Umbilical cord (tissue), 2 donors: Measurements from ENCODE around the gene ADGRB2. TPM values are rescaled to one million over a fixed set of nuclear protein-coding genes. Genes with fewer than 3 reads are reported as not detected.

ENCODE experiments used
- DNase-seq: peaks from one replicate; pipeline ENCODE4 v3.0.0-alpha.2; 2015; ENCODE audit warnings: low spot score
- total RNA-seq: library from RNA; depleted of rRNA; stranded (reverse); fragments of >200 nt; gene quantifications from one replicate; pipeline ENCODE4 v1.2.3, GENCODE V29; 2014; ENCODE audit warnings: low replicate concordance; ENCODE audit not compliant: insufficient read depth

Gene ADGRB2
- total RNA-seq, 1 donor from 2014 or later = 13.2 TPM

DNA sequence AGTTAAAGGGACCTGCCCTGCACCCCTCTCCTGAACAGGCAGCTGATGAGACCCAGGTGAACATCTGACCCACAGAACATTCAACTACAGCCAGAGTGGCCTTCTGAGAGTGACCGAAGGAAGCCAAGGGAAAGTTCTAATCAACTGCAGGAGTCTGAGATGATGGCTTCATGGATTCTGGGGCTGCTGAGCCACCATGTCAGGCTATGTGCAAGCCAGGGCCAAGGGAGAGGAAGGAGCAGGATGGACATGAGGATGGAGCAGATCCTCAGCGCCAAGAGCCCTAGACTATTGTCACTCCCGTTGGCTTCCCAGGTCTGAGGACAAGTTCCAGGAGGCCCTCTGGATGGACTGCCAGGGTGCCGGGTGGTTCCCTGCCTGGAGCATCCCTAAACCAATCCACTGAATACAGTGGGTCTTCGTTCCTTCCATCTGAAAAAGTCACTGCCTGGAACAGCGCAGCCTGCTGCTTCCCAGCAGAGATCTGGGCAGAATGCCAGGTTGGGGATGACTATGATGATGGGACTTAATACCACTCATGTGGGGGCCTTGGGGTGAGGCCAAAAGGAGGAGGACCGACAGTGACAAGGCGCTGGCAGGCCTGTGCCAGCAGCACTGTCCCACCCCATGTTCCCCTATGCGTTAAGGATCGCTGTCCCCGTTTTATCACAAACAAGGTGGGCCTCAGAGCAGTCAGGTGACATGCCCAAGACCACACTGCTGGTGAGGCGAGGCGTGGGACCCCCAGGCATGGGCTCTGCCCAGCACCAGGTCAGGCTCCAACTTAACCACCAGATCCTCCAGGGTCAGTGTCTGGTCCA is 31.9 kb upstream of the ADGRB2 start:
- peak; percentile 58 for DNase-seq

DNA sequence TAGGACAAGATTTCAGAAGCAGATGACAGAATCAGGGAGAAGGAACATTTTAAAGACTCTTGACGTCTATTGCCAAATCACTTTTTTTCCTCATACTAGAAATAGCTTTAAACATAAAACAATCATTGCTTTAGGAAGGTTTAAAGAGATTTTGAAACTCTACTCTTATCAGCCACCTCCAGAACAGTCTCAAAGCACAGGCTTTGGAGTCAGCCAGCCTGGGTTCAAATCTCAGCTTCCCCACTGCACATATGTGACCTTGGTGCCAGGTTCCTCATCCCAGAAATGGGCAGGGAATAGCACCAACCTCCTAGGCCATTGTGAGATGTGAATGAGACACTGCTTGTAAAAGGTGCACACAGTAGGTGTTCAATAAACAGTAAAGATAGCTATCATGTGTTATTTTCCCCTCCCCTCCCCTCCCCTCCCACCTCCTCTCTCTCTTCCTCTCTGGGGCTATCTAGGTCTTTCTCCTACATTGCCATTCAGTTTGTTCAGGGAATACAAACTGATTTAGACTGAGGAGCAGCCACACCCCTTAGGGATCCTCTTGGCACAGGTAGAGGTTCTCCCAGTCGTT is 31.0 kb upstream of the ADGRB2 start:
- peak; percentile 44 for DNase-seq

DNA sequence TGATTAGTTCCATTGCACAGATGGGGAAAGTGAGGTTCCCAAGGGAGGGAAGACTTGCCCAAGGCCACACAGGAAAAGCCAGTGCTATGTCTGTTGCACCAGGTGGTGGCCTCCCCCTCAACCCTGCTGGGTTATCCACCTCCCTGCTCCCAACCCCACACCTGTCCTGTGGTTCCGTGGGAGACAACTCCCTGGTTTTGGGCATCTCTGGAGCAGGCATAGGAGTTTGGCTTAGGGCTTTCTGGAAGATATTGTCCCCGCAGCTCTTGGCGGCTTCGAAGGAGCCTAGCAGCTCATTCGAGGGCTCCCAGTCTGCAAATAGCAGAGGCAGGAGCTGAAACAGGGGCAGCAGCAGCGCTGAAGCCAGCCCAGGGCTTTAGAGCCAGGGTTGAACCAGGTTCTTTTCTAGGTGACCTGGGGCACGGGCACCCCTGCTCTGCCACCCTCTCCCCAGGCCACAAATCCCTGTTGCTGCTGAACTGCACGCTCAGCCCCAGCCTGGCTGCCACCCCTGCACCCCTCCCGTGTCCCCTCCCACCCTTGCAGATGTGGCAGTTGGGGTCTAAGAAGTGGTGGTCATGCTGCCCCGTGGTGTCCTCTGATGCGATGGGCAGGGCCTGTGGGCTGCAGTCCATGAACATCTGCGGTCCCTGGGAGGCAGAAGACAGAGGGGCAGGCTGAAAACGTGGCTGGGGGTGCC is 29.6 kb upstream of the ADGRB2 start:
- DNase-seq = no peak

DNA sequence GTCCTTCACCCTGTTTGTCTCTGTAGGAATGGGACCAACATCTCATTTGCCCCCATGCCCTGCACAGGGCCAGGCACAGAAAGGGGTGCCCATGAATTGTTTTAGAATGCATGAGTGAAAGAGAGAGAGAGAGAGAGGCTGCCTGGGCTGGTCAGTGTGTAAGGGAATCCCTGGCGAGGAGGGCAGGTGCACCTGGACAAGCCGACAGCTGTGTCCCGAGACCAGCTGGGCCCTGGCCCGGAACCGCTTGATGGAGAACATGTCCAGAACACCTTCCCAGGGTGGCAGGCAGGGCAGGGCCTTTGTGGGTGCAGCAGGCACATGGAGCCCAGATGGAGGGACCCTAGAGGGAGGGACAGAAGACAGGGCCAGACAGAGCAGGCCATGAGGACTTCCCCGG is 28.9 kb upstream of the ADGRB2 start:
- no peak for DNase-seq

DNA sequence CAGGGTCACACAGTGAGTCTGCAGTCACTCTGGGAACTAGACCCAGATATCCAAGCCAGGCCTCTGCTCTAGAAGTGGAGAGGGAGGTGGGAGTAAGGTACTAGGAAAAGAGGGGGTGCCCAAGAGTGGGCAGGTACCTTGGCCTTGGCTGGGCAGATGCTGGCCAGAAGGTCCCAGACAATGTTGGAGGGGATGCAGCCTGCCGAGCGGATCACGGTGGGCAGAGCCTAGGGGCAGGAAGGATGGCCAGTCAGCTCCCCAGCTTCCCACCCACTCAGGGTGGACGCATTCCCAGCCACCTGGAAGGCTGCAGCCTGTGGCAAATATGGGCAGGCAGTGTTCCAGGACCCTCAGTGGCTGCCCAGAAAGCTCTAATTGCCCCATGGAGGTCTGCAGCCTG is 28.4 kb upstream of the ADGRB2 start:
- no peak for DNase-seq

DNA sequence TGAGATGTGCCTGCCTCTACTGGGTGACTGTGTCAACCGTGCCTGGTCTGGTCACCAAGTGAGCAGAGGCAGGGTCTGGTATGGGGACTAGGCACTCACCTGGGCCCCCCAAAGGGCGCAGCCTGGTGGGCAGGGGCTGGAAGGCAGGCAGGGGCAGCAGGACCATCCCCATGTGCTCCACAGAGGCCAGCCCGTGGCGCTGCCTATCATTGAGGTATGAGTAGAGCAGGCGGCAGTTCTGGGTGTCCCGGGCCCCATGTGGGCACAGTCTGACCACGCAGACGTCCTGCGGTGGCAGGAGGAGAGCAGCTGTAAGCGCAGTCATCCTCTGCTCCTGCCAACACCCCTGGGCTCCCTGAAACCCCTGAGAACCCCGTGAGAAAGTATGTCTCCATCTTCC is 28.0 kb upstream of the ADGRB2 start:
- no peak for DNase-seq

DNA sequence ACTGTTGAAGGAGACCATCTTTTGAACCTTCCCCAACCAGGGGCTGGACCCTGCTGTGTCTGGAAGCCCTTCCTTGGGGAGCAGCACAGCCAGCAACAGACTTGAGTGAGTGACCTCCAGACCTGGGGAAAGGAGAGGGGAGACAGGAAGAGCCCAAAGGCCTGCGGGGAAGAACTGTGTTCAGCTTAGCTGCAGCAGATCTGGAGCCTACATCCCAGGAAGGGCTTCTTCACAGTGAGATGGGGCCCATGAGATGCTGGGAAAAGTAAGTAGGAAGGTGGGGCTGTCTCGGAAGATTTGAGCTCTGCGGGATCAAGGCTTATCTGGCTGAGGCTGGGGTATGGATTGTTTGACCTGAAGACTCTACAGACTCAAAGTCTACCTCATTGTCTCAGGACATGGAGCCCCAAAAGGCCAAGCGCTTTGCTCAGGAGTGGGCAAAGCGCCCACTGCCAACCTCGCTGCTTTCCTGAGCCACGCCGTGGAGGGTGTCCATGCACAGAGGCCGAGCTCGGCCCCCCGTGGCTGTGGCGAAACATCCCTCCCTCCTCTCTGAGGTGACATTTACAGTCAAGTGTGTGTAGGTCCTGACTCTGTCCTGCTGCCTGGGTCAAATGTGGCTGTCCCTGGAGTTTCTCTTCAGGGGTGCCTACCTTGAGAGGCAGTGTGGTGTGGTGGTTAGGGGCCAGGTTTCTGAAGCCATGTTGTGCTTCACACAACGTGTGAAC is 27.2 kb upstream of the ADGRB2 start:
- peak; percentile 42 for DNase-seq

DNA sequence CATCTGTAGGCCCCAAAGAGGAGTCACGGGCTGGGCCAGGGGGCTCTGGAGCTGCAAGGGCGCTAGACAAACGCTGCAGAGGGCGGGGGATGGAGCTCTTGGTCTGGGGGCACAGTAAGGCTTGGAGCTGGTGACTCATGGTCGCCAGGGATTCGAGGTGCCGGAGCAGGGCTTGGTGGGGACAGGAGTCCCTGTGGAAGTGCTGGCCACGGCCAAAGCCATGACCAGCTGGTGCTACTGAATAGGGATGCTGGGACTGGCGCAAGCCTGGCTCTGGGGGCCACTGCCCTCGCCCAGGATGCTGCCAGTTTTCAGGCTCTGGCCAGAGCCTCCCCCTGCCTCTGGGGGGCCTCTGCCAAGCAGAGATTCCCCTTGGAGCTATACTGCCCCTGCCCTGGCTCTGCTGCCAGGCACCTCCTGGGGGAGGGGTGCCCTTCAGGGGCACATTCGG is 26.5 kb upstream of the ADGRB2 start:
- no peak for DNase-seq

DNA sequence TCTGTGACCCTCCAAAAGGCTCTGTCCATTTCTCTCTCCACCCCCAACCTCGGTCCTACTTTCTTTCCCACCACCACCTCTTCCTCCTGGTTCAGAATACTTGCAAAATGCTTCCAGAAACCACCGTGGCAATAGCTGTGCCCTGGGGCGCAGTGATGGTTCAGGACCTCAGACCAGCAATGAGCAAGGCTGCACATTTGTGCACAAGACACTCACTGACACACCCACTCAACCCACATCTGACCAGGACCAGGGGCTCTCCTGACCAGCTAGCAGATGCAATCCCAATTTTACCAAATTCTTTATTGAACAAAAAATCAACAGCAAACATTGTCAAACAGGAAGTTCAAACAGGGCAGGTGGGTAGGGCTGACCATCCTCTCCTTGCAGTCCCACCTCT is 26.0 kb upstream of the ADGRB2 start:
- no peak for DNase-seq

DNA sequence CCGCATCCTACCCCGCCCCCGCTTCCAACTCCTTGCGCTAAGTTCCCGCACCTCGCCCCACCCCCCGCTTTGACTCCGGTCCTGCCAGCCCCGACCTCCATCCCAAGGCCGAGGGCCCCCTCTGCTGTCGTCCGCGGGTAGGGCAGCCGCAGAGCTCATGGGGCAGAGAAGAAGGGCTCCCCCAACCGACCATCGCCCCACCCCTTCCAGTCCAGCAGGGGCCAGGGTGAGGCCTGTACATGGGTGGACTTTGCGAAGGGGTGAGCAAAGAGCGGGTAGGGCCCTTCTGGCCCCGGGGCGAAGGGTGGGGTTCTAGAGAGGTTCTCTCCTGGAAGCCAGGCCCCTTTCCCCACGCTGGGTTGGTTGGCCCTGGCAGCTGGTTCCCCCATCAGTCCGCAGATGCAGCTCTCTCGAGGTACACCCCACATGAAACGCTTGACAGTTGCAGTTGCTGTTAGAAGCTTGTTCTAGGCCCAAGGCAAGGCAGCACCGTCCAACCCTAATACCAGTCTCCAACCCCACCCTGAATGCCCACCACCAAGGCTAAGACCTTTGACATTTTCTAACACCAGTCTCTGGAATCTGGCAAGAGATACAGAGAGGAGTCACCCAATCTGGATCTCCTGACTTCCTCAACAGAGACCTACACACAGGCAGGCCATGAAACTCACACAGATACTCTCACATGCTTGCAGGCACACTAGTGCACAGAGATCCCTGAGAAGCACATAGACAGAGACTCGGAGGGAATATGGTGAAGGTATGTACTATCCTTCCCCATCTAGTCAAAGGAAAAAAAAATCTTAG is 25.3 kb upstream of the ADGRB2 start:
- peak; percentile 97 for DNase-seq

DNA sequence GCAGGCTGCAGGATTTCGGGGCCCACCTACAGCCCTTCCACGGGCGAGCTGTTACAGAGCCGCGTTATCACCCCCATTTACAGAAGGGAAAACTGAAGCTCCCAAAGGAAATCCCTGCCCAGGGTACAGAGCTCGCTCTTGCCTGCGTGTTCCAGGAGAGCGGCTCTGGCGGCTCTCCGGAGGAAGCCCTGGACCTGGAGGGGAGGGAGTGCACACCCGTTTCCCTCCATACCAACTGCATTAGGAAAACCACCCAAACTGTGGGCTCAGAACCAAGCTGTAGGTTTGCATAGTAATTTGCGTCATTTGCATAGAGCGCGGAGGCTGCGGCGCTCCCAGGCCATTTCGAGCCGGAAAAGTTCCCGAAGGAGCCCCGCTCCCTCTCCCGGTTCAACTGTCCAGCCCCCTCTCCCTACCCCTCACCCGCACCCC is 24.7 kb upstream of the ADGRB2 start:
- DNase-seq = peak; percentile 91

DNA sequence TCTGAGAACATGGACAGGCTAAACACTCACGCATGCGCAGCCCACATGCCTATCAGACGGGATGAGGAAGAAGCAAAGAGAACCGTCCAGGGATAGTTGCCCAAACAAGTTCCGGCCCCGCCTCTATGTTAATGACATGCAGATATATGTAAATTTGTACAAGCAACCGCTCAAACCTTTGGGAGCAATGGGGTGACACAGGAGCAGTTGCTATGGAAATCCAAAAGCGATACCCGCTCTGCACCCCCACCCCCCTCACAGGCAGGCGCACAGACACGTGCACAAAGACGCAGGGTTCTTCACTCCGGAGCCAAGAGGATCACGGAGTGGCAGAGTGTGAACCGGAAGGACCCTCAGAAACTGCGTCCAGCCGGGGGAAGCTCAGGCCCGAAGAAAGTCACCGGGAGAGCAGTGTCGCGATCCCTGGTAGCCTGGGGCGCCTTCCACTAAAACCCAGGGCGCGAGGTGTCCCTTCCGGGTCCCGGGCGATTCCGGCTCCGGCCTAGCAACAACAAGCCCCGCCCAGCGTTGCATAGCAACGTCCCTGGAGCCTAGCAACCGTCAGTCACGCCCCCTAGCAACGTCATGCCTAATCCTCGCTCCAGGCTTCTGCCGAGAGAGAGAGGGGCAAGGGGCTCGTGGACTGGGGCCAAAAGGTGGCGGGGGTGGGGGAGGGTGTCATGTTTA is 24.1 kb upstream of the ADGRB2 start:
- peak; percentile 92 for DNase-seq

DNA sequence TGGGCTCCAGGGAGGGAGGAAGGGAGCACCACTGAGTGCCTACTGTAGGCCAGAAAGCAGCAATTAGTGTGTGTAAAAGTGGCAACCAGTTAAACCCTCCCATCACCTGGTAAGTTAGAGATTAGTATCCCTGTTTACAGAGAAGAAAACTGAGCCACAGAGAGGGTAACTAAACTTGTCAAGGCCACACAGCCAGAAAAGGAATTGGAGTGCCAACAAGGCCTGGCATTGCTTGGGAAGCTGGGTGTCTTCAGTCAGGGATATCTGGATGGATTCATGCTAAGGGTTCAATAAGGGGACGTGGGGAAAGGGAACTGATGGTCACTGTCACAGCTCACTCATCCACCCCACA is 23.6 kb upstream of the ADGRB2 start:
- DNase-seq = no peak

DNA sequence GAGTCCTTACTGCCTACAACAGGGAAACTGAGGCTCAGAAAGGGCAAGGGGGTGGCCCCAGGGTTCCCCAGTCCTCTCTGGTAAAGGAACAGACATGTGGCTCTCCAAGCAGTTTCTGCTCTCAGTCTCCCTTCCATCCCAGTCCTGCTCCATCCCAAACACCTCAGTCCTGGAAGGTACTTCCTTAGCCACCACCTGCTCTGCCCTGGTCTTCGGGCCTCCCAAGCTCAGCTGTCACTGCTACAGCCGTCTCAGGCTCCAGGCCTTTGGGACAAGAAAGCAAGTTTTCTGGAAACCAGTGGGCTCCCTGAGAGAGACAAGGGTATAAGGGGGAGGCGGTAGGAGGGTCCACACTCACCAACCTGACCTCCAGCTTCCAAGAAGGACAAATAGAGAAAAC is 23.1 kb upstream of the ADGRB2 start:
- no peak for DNase-seq

DNA sequence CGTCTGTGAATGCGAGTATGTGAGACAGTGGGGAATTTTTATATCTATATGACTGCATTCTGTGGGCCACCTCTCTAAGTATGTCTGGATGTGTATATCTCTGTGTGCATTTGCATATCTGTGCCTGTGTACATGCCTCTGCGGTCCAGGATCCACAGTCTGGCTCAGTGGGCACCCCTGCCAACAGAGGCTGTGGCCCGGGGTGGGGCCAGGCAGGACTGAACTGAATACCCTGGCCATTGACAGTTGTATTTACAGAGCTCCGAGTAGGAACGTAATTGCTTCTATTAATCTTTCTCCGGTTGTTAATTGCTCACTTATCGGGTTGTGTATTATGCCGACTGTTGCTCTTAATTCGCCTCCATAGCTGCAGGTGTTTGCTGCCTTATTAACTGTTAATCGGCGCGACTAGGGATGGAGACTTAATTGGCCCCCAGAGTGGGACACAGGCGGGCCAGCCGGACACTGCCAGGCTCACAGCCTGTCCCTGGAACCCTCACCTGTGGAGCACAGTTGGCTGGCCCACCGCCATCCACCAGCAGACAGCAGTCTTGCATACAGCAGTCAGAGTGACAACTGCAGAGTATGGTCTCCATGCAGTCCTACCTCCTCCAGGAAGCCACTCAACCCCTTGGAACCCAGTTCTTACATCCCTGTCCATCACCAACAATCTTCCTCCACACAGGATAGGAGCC is 22.4 kb upstream of the ADGRB2 start:
- no peak for DNase-seq

DNA sequence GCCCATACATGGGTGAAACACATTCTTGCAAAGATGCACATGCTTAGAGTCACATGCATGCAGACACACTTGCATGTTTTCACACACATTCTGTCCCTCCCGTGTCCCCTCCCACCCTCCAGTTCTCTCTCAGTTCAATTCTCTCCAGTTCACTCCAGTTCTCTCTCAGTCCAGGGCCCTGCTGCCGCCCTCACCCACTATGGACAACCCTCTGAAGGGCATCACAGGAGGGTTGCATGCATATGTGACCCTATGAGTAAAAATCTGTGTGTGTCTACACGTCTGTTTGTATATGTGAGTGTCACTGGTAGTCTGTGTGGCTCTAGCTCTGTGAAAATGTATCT is 21.8 kb upstream of the ADGRB2 start:
- DNase-seq = no peak

DNA sequence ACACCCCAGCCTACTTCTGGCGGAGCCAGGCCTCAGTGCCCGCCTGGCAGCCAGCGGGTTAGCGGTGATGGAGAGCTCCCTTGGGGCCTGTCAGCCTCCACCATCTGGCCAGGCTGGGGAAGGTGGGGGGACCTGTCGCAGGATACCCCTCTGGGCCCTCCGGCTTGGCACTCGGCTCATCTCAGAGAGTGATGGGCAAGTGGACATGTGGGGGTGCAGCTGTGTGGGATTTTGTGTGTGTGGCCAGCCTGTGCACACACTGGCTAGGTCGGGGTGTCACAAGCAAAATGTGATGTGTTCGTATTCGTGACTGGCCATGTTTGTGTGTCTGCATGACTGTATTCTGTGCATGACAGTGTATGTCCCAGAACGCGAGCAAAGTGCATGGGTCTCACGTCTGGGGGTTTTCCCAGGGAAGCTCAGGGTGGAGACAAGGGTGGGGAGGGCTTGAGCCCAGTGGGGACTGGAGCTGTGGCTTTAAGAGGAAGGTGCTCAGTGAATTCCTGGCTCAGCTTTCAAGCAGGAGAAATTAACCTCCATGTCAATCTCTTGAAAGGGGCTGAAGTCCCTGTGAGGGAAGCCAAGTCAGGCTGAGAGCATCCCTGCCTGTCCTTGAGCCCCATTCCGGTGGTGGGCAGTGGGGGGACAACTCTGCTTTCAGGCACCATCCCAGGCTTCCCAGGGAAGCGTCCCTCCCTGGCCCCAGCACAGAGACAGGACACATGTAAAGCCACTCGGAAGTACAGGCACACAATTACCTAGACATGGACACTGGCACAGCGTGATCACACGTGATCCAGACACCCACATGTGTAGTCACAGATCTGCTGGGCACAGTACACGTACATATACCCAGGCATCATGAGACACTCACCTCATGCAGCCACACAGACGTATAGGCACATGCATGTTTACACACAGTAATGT is 21.1 kb upstream of the ADGRB2 start:
- no peak for DNase-seq

DNA sequence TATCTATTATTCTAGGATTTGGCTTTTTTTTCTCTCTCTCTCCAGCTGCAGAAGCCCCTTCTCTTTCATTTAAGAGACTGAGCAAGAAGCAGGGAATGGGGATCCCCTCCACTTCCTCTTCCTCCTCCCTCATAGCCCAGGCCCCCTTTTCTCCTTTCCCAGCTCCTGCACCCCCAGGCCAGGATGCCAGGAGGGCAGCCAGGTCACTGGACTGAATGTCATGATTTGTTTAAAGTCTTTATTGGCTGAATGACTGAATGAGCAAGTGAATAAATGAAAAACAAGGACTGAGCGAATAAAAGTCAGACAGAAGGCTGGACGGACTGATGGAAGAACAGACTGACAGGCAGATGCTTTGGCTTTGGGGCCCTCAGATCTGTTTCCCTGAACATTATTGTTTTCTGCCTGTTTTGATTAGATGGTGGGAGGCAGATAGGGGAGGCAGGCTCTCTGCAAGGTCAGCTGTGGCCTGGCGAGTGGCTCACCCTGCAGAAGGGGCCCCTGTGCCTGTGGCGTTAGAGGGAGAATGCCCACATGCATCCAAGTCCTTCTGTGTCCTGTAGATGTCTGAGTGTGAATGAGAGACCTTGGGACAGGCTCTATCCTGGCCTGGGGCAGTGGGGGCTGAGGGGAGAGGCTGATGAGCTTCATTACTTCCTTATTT is 20.3 kb upstream of the ADGRB2 start:
- DNase-seq = no peak

DNA sequence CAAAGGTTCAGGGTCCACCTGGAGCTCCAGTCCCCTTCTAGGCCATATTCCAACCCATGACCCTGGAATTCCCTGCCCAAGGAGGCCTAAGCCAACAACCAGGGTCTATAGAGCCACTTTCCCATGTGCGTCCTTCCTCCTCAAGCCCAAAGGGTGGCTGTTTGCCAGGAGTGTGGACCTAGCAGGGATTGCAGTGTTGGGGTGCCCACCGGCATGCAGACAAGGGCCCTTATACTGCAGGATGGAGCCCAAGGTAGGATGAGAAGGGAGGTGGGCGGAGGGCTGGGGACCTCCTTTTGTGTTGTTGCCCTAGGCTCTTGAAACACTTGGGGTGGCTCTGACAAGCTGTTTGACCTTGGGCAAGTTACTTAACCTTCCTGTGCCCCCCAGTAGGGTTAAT is 19.7 kb upstream of the ADGRB2 start:
- no peak for DNase-seq
